Stimulated activated CD4-positive, alpha-beta T cell treated with anti-CD3 and anti-CD28 coated beads, TNF-alpha, amount 100 ng/mL, for 24 hours (primary cell): ENCODE measurements around the gene PTPRN2.
A peak's percentile ranks its signal among the peaks of the same experiment; 100 is the strongest.

ENCODE experiments used
- DNase-seq, 3 experiments: peaks; one replicate each; pipeline ENCODE4 v3.0.0-alpha.2; 2020; ENCODE audit warnings: low read depth in 3 of 3

PTPRN2 gene

DNA sequence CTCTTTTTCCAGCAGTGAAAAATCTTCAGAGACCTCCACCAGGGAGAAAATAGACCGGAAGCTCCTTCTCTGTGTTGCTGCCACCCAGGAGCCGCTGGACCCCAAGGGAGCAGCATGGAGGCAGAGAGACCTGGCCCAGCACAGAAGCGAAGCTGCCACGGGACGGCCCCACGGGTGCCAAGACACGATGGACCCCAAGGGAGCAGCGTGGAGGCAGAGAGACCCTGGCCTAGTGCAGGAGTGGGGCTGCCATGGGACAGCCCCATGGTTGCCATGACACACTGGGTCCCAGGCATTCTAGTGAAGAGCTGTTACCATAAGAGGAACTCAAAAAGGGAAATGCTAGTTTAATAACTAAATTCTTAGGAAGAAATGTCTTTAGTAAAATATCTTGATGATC, 186.3 kb downstream of the PTPRN2 start:
- DNase-seq = no peak

- DNase-seq = no peak
These were observed 186.9 kb downstream of the PTPRN2 start for GRCh38 chr7:158400601-158401225.

DNA sequence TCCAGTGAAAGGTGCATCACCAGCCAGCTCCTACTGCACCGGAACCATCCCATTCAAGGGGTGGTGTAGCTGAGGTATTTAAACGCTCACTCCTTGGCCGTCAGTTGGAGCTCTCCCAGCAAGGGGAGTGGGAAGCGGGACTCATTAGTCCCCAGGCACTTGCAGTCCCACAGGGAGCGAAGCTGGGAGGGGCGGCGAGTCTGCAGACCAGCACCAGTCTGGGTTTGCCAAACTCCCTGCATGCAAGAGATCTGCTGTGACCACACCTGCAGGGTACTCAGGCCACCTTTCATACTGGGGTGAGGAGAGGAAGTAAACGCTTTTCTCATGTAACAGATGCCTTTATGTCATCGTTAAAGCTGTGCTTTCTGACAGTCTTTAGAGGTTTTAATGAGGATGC, 187.9 kb downstream of the PTPRN2 start:
- DNase-seq = no peak

DNA sequence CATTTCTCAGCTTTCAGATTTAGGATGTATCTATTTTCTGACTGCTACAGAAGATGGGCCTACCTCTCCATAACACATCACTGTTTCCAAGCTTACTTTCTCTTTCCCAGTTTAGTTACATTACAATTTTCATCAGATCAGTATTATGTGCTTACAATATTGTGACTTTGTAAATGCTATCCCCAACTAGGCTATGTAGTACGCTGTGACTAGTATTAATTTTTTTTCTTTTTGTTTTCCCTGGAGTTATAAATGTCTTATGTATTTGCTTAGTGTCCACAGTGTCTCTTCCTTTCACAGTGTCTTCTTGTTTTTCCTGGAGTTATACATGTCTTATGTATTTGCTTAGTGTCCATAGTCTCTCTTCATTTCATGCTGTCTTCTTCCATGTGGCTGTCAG, 188.9 kb downstream of the PTPRN2 start:
- DNase-seq = no peak

GRCh38 chr7:158397885-158398284, 189.7 kb downstream of the PTPRN2 start:
- no peak for DNase-seq

GRCh38 chr7:158396982-158397862, 190.4 kb downstream of the PTPRN2 start:
- no peak for DNase-seq

DNA sequence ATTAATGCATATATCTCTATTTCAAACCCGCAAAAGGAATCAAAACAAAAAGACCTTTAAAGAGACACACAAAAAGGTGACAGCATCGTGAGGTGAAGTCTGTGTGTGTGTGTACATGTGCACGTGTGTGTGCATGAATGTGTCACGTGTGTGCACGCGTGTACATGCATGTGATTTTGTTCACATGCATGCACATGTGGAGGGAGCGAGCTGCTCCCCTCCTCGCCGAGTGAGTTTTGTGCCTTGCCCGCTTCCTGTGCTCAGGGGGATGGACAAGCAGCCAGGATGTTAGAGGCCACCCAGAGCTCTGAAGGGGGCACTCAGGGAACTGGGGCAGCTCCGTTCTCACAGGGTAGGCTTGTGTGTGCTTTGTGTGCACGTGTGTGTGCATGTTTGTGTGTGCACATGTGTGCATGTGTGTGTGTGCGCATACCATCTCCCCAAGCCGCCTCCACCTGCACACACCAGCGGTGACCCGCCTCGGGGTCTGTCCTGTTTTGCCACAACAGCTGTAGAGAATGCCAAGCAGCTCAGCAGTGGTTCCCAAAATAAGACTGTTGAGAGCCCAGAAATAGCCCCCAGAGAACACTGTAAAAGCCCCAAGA, 191.2 kb downstream of the PTPRN2 start:
- DNase-seq = no peak

DNA sequence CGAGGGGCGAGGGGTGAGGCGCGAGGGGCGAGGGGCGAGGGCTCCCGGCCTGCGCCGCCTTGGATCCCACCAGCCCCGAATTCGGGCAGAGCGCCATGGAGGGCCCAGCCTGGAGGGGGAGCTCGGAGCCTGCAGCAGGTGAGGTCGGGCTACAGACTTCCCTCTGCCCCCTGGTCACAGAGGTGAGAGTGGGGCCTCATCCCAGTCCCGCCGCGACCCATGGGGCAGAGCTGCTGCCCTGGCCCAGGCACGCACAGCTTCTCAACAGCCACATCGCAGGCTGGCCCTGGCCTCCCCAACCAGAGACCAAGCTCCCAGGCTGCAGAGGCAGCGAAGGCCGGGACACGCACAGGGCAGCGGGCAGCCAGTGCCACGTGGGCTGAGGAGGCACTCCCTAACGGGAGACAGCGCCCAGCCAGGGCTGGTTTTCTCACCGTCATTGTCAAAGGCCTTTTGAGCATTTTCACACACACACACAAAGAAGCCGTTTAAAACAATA, 191.8 kb downstream of the PTPRN2 start:
- DNase-seq = no peak

DNA sequence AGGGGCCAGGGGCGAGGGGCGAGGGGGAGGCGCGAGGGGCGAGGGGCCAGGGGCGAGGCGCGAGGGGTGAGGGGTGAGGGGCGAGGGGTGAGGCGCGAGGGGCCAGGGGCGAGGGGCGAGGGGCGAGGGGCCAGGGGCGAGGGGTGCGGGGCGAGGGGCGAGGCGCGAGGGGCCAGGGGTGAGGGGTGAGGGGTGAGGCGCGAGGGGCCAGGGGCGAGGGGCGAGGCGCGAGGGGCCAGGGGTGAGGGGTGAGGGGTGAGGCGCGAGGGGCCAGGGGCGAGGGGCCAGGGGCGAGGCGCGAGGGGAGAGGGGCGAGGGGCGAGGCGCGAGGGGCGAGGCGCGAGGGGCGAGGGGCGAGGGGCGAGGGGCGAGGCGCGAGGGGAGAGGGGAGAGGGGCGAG, 192.3 kb downstream of the PTPRN2 start:
- no peak for DNase-seq

GRCh38 chr7:158394936-158395335, 192.7 kb downstream of the PTPRN2 start:
- peak in 1 of 3 experiments; percentile 40 for DNase-seq

DNA sequence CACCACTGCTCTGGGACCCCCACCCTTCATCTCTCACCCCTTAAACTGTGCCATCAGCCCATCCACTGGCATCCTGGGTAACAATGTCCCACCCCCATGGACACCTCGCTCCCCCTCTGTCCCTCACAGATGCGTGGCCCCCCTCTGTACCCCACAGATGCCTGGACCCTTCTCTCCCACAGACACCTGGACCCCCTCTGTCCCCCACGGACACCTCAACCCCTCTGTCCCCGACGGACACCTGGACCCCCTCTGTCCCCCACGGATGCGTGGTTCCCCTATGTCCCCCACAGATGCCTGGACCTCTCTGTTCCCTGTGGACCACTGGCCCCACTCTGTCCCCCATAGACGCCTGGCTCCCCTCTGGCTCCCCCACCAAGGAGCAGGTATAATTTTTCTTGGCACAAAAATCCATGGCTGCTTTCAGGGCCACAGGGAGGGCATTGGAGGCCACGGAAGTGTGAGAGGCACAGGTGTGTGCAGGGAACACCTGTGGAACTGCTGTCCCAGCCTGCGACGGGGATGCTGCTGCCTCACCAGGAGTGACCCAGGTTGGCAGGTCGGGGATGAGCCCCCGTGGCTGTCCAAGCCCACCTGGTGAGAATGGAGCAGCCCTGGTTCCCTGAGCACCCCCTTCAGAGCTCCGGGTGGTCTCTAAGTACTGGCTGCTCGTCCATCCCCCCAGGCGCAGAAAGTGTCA, 193.5 kb downstream of the PTPRN2 start:
- no peak for DNase-seq

- DNase-seq = no peak
These were observed 195.4 kb downstream of the PTPRN2 start for GRCh38 chr7:158392251-158392650.

GRCh38 chr7:158391541-158391940, 196.1 kb downstream of the PTPRN2 start:
- no peak for DNase-seq

GRCh38 chr7:158391141-158391540, 196.5 kb downstream of the PTPRN2 start:
- DNase-seq = no peak

DNA sequence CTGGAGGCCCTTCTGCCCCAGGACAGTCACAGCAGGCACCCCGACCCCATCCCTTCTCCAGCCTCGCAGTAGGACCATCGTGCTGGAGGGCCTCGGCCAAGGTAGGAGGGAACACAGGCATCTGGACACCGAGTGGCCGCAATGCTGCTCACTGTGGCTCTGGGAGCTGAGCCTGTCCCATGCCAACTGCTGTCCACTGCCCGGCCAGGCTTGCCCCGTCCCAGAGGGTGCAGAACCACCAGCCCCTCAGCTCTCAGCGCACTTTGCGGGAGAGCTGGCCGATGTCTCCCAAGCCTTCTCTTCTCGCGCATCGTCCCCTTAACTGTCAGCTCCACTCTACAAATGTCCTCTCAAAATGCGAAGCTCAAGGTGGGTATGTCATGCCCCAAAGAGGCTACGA, 197.2 kb downstream of the PTPRN2 start:
- no peak for DNase-seq

- no peak for DNase-seq
These were observed 197.9 kb downstream of the PTPRN2 start for GRCh38 chr7:158389514-158390425.

DNA sequence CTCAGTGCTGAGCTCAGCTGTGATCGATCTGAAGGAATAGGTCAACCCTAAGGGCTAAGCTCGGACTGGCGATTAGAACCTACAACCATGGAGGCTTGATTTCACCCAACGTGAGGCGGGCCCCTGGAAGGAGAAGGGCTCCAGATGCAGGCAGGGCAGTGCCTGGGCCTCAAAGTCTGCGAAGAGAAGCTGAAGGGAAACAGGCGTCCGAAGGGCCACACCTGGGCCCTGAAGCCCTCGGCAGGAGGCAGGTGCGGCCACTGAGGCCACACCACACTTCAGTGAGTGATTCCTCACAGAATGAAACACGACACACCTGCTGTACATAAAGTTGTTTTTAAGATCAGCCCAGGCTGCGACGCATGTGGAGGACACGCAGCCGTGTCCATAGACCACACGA, 198.7 kb downstream of the PTPRN2 start:
- DNase-seq = no peak

DNA sequence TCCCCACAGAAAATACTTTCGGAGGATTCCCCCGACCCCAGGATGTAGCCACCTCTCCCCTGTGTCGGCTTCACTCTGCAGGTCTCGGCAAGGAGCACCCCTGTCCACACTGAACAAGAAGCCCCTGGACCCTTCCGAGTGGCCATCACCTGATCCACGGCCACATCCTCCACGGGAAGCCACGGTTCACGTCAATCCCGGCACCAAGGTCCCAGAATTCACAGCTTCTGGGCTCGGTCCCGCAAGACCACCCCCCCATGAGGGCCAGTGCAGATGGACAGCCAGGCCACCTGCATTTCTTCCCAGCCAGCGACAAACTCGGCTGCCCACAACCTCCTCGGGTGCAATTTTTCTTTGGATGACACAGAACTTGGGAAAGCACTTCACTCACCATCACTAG, 199.6 kb downstream of the PTPRN2 start:
- DNase-seq = no peak

DNA sequence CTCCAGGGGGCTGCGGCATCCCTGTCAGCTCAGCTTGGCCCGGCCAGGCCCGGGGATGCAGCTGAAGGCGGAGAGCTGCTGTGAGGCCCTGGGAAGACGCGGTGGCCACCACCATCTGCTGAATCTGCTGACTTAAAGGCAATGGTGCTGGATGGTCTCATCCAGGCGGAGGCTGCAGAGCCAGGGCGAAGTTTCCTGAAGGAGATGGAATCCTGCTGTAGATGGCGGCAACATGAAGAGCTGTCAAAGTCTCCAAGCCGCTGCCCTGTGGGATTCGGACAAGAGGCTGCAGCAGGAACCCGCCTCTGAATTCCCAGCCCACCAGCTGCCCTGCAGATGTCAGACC, 200.1 kb downstream of the PTPRN2 start:
- DNase-seq = no peak

DNA sequence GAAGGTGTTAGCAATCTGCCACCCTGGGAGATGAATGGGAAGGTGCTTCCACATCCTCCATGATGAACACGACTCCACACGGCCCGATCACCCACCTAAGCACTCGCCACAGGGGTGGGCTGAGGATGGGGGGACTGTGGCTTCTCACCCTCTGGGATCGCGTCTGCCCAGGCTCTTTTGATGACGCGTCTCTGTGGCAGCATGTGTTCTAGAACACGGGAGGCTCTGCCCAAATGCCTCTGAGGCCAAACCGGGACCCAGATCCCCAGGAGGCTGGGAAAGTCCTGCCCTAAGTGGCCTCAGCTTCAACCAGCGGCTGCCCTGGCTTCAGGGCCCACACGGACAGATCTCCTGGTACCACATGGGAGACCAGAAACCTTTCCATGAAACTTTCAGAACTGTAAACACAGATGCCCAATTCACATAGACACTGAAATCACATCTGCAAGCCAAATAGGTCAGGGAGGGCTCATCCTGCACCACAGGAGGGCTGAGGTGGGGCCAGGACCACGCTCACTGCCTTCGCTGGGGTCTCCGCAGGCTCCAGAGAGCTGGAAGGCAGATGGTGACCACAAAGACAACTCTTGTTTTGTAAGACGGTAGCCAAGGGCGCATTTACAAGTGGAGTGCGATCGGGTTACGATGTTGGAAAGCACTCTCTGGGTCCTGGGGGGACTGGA, 200.6 kb downstream of the PTPRN2 start:
- no peak for DNase-seq

DNA sequence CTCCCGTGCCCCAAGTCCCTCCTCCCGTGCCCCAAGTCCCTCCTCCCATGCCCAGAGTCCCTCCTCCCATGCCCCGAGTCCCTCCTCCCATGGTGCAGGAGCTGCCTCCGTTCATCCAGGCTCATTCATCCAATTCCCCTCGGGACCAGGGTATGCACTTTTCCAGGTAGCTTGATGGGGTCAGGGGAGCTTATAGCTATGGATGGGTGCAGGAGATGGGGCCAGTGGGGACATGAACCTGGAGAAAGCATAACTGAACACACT, 201.3 kb downstream of the PTPRN2 start:
- DNase-seq = no peak
